ENCODE measurements around the gene TBCK.

TBCK gene

DNA sequence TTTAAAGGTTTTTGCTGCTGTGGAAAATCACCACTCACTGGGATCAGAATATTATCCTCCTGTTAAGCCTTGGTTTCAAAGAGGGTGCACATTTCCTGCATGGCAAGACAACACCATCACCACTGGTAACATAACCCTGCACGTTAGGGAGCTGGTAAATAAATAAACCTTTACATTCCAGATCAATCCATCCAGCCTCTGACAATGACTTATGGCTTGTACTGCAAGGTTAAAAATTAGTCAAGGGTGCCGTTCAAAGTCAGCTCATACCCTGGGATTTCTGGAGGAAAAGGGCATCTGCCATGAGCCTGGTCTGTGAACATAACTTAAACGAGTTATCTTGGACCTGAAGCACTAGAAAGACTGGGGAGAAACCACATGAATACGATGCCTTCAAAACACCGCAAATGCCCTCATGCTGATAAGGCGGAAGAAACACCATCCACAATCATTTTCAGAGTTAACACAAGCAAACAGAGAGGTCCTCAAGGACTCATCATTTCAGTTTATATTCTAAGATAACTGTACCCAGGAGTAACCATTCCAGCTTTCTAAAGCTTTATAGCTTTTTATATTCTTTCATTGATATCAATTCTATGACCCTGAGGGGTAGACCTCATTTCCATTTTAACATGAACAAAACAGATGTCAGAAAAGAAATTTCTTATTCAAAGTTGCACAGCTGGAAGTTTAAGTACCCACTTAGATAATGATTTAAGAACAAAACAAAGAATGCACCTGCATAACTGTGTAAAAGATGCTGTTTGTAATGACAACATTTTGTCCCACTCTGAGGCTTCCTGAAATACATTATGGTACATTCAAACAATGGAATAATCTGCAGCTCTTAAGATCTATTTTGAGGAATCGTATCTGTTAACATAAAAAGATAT, 317.6 kb downstream of the TBCK start:
- no peak for TF ChIP-seq POLR2A (IDR thresholded peaks at IDR 0.05; ENCODE audit: low read depth, low read length)
- TF ChIP-seq POLR2AphosphoS5 (IDR thresholded peaks at IDR 0.05; ENCODE audit: low read depth, low read length): no peak
- no peak for TF ChIP-seq TAF1 (IDR thresholded peaks at IDR 0.05; ENCODE audit: borderline replicate concordance, low read depth, low read length)
- DNase-seq (ENCODE audit: insufficient read length) (no peak), FAIRE-seq (no peak)

DNA sequence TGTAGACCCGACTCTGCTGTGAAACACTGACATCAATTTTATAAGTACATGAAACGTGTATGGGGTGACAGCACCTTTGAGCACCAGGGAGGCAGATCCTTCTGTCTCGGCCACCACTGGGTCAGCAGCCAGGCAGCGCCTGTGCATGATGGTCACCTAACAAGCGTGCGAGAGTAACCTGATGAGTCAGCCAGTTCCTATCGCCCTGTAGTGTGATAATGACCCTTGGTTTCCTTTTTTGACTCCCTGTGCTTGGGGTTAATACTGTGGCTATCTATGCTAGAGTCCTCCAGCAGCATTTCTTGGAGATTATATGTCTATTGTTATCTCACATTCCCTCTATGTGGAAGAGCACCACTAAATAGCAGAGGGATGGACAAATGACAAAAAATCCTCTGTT, 319.2 kb downstream of the TBCK start:
- FAIRE-seq (no peak), DNase-seq (ENCODE audit: insufficient read length) (no peak)
- no peak for TF ChIP-seq TAF1 (IDR thresholded peaks at IDR 0.05; ENCODE audit: borderline replicate concordance, low read depth, low read length)
- no peak for TF ChIP-seq POLR2AphosphoS5 (IDR thresholded peaks at IDR 0.05; ENCODE audit: low read depth, low read length)
- TF ChIP-seq POLR2A (IDR thresholded peaks at IDR 0.05; ENCODE audit: low read depth, low read length): no peak

DNA sequence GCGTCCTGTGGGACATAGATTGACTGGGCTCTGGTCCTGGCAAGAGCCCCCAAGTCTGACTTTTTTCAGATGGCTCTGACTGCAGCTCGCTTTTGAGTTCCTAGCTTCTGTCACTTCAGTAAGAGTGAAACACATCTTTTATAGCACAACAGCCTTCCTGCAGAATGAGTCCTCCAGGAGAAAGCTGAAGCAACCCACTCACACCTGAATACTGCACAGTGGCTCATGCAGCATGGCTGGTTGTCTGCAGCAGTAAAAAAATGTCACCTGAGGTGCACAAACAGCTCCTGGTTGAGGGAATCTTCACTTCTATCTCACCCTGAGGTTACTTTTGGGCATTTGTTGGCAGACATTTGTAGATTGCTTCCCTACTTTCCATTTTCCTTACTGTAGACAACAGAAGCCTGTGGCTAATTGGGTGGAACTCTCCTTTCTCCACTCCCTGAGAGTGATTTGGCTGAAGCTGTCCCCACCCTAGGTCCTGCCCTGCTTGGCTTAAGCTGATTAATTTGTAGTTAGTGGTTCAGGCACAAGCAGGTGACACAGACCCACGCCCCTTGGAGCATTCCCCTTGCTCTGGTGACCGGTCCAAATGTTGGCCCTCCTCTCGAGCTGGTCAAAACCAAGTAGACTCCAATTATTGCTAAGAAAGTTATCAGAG, 321.0 kb downstream of the TBCK start:
- TF ChIP-seq TAF1 (IDR thresholded peaks at IDR 0.05; ENCODE audit: borderline replicate concordance, low read depth, low read length) (no peak), POLR2A (IDR thresholded peaks at IDR 0.05; ENCODE audit: low read depth, low read length) (no peak), POLR2AphosphoS5 (IDR thresholded peaks at IDR 0.05; ENCODE audit: low read depth, low read length) (no peak)
- FAIRE-seq: no peak
- no peak for DNase-seq (ENCODE audit: insufficient read length)

DNA sequence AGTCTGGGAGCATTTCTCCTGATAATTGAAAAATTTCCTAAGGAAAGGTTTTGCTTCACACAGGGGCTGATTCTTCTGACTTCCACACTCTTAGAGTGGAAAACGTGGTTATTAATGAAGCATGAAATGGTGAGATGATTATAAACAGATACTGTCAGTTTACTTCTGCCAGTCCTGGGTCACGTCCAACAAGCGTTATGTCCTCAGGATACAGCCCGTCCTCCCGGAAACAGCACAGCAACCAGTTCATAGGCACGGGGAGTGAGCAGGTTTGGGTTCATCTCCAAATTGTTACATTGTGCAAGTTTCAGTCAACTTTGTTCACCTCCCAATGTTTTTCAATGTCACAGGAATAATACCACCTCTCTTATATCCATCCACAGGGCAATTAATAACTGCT, 321.9 kb downstream of the TBCK start:
- FAIRE-seq: no peak
- no peak for TF ChIP-seq POLR2A (IDR thresholded peaks at IDR 0.05; ENCODE audit: low read depth, low read length)
- TF ChIP-seq TAF1 (IDR thresholded peaks at IDR 0.05; ENCODE audit: borderline replicate concordance, low read depth, low read length): no peak
- TF ChIP-seq POLR2AphosphoS5 (IDR thresholded peaks at IDR 0.05; ENCODE audit: low read depth, low read length): no peak
- no peak for DNase-seq (ENCODE audit: insufficient read length)

DNA sequence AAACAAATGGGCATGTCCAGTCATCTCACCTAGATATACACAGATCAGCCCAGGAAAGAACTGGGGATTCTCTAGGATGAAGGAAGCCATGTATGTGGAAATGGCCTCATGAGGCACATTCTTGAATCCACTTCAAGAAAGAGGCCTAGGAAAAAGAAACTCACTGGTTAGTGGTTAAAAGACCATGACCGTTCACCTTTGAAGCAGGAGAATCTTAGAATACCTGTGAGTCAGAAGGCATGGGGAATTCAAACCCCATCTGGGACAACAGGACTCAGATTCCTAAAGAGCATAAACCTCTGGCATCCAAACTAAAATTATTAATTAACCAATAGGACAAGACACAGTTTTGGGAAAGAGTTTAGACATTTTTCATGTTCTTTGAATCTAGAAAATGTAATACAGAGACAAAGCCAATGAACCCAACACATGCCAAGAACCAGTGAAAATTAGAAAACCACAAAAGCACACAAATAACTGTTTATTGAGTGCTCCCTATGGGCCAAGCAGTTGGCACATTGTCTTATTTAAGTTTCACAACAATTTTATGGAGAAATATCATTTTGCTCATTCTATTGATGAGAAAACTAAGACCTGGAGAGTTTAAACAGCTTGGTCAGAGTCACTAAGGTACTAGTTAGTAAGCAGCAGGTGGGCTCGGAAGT, 323.2 kb downstream of the TBCK start:
- DNase-seq (ENCODE audit: insufficient read length) (no peak), FAIRE-seq (no peak)
- TF ChIP-seq POLR2A (IDR thresholded peaks at IDR 0.05; ENCODE audit: low read depth, low read length) (no peak), TAF1 (IDR thresholded peaks at IDR 0.05; ENCODE audit: borderline replicate concordance, low read depth, low read length) (no peak), POLR2AphosphoS5 (IDR thresholded peaks at IDR 0.05; ENCODE audit: low read depth, low read length) (no peak)

DNA sequence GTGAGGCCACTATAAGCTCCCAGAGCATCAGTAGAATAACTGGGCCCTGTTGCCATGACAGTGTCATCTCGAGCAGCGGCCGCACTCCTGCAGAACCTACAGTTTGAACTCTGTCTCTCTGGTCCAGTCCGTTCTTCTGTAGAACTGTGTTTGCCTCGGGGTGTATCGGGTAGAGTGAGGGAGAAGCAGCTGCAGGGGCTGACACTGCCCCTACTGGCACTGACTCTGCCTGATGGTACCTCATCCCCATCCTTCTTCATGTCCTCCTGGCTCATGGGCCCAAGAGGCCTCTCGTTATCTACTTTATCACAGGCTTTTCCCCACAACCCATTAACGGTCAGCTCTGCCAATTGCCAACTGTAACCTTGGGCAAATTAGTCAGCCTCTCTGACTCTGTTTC, 324.3 kb downstream of the TBCK start:
- FAIRE-seq (no peak), DNase-seq (ENCODE audit: insufficient read length) (no peak)
- TF ChIP-seq POLR2AphosphoS5 (IDR thresholded peaks at IDR 0.05; ENCODE audit: low read depth, low read length) (no peak), POLR2A (IDR thresholded peaks at IDR 0.05; ENCODE audit: low read depth, low read length) (no peak), TAF1 (IDR thresholded peaks at IDR 0.05; ENCODE audit: borderline replicate concordance, low read depth, low read length) (no peak)
